Subcutaneous adipose tissue (tissue), 4 donors: ENCODE results near the gene FUT8. TPM values are rescaled to one million over a fixed set of nuclear protein-coding genes. Genes with fewer than 3 reads are reported as not detected.

Experiments used
- total RNA-seq, 4 donors: library from RNA; depleted of rRNA; stranded (reverse); fragments of >200 nt; gene quantifications; one replicate each; pipeline ENCODE4 v1.1.0, GENCODE V29; 2016
- TF ChIP-seq, protein P1 (sequence below): fragments of 450-650 bp; IDR thresholded peaks from one replicate; pipeline ENCODE4 v1.5.1; 2016; ENCODE audit warnings: low read depth, mild to moderate bottlenecking, control low read depth, antibody characterized with exemption, moderate library complexity

Gene FUT8
- total RNA-seq, 4 donors from 2014 or later, result 21.8 to 33.3 (median 24.7) TPM

DNA sequence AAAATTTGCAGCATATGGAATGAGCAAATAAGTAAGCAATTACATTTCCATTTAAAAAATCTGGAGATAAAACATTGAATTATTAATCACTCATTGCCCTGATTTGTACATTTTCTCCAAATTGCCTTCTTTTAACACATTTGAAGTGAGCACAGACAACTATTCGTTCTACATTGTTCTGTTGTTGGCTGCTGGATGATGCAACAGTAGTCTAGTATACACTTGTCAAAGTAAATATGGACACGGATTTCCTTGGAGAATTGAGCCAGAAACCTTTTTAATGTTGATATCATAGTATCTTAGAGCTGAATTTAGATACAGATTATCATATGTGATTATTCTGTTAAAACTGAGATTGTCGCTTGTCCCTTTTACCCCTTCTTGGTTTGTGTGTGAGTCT is 188.2 kb downstream of the FUT8 start:
- TF ChIP-seq, protein P1, sequence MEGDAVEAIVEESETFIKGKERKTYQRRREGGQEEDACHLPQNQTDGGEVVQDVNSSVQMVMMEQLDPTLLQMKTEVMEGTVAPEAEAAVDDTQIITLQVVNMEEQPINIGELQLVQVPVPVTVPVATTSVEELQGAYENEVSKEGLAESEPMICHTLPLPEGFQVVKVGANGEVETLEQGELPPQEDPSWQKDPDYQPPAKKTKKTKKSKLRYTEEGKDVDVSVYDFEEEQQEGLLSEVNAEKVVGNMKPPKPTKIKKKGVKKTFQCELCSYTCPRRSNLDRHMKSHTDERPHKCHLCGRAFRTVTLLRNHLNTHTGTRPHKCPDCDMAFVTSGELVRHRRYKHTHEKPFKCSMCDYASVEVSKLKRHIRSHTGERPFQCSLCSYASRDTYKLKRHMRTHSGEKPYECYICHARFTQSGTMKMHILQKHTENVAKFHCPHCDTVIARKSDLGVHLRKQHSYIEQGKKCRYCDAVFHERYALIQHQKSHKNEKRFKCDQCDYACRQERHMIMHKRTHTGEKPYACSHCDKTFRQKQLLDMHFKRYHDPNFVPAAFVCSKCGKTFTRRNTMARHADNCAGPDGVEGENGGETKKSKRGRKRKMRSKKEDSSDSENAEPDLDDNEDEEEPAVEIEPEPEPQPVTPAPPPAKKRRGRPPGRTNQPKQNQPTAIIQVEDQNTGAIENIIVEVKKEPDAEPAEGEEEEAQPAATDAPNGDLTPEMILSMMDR, result no peak

GRCh38 chr14:65604535-65604934 is 192.0 kb downstream of the FUT8 start:
- TF ChIP-seq, protein P1, result no peak

GRCh38 chr14:65604936-65605335 is 192.4 kb downstream of the FUT8 start:
- TF ChIP-seq, protein P1, result no peak

- TF ChIP-seq, protein P1, result no peak
Measured at GRCh38 chr14:65606460-65606859, 193.9 kb downstream of the FUT8 start.

DNA sequence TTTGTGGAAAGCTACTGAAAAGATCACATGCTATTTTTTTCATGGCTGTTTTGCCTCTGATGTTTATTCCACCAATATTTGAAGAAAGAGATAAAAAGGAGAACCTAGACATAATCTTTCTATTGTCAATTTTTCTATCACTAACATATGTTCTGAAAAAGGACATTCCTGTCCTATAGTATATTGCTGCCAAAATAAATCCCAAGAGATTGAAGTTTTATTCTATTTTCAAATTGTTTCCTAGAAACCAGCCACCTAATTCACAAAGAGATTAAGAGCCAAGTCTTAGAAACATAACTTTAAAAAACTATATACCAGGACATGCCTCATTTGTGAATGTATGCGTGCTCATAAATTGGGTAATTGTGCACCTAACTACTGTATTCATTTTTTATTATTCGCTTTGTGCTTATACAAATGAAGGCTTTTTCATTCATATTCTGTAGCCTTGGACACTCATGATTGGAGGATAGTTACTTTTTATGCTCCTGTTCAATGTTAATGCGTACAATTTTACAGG is 200.7 kb downstream of the FUT8 start:
- TF ChIP-seq, protein P1, result no peak

DNA sequence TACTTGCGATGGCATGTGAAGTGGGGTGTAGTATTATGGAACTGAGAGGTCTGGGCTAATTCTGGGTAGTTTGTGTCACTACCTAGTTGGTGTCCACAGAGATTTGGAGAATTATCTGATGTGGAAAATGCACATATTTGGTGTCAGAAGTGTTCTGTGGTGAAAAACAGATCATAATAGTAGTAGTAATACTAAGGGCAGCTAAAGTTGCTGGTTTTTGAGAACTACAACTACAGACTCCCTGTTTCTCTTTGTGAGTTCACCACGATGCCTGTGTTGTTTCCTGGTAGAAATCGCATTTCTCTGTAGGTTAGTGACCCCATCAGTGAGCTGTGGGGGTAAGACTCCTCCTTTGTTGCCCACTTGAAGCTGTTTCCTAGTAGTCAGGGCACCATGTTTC is 206.5 kb downstream of the FUT8 start:
- TF ChIP-seq, protein P1, result no peak

- TF ChIP-seq, protein P1, result no peak
Measured at GRCh38 chr14:65620195-65620594, 207.7 kb downstream of the FUT8 start.
